WERI-Rb-1 (cell line): ENCODE measurements around the gene SUDS3.

Experiments
- DNase-seq: peaks from one replicate; pipeline ENCODE4 v3.0.0-alpha.2; 2020
- H3K27ac ChIP-seq: fragments of 250-450 bp; sonication (Bioruptor Pico); 2 replicates; pipeline ENCODE4 v1.5.1; 2020; ENCODE audit warnings: mild to moderate bottlenecking, moderate library complexity
- H3K27me3 ChIP-seq: fragments of 250-450 bp; sonication (Bioruptor Pico); 2 replicates; pipeline ENCODE4 v1.5.1; 2021; ENCODE audit warnings: mild to moderate bottlenecking, low read depth, moderate library complexity; ENCODE audit not compliant: insufficient read depth, severe bottlenecking
- H3K36me3 ChIP-seq: fragments of 250-450 bp; sonication (Bioruptor Pico); 2 replicates; pipeline ENCODE4 v1.5.1; 2020; ENCODE audit warnings: mild to moderate bottlenecking, moderate library complexity
- H3K4me3 ChIP-seq: 2 replicates; pipeline ENCODE4 v1.5.1; 2011; ENCODE audit warnings: low read depth, mild to moderate bottlenecking, control low read depth, low read length
- H3K9me3 ChIP-seq: fragments of 250-450 bp; sonication (Bioruptor Pico); 2 replicates; pipeline ENCODE4 v1.5.1; 2021; ENCODE audit warnings: mild to moderate bottlenecking, moderate library complexity; ENCODE audit not compliant: severe bottlenecking
- TF ChIP-seq, protein P1 (sequence below): IDR thresholded peaks from 2 replicates; pipeline ENCODE4 v1.5.1; 2011; ENCODE audit warnings: low read depth, mild to moderate bottlenecking, control low read depth, inconsistent platforms, low read length

The SUDS3 gene

DNA sequence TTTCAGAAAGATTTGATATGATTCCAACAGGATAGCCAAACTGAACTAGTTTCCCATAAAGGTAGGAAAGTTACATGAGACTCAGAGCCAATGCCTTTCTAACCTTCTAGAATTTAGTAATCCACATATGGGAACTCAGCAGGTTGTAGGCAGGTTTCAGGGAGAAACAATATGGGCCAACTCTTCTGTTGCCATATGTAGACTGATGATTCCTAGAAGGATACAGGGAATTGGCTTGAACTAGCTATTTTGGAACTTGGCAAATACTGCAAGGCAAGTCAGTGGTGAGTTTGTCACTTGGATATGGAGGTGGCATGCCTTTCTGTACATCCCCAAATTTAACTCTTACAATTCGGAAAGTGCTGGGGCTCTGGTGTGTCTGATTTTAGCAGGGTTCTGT lies 15.5 kb downstream of the SUDS3 start:
- no peak for DNase-seq
- no peak overlapping the region for H3K4me3 ChIP-seq
- peaks cover 67% of the 10 kb centered on the region for H3K36me3 ChIP-seq
- TF ChIP-seq, protein P1, sequence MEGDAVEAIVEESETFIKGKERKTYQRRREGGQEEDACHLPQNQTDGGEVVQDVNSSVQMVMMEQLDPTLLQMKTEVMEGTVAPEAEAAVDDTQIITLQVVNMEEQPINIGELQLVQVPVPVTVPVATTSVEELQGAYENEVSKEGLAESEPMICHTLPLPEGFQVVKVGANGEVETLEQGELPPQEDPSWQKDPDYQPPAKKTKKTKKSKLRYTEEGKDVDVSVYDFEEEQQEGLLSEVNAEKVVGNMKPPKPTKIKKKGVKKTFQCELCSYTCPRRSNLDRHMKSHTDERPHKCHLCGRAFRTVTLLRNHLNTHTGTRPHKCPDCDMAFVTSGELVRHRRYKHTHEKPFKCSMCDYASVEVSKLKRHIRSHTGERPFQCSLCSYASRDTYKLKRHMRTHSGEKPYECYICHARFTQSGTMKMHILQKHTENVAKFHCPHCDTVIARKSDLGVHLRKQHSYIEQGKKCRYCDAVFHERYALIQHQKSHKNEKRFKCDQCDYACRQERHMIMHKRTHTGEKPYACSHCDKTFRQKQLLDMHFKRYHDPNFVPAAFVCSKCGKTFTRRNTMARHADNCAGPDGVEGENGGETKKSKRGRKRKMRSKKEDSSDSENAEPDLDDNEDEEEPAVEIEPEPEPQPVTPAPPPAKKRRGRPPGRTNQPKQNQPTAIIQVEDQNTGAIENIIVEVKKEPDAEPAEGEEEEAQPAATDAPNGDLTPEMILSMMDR, result no peak
- H3K27me3 ChIP-seq, result no peaks in the 10 kb centered on the region
- no peaks in the 10 kb centered on the region for H3K9me3 ChIP-seq
- no peak overlapping the region for H3K27ac ChIP-seq

DNA sequence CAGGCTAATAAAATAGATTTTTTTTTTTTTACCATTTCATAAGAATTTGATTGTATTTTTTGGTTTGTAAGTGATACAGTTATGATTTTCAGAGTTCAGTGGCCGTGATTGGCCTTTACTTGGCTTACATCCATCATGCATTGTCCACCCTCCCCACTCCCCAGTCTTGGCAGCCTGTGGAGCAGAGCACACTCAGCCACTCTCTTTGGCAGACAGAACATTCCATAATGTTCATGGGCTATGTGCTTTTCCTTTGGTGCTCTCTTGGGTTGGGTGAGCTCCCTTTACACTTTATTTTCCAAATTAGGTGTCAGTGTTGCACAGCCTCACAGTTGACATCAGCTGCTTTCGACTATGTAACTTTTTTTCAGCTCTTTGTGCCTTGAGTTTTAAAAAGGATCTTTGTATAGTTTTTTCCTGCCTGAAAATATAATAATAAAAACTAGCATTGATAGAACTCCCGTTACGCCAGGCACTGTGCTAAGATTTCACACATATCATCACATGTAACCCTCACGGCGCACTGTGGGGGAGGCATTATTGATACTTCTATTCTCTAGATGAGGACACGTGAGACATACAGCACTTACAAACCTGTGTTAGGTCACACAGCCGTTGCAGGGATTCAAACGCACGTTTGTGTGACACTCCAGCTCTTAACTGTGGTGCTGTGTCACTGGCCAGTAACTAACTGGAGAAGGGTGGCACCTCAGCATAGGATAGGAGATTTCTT lies 21.5 kb downstream of the SUDS3 start:
- Histone ChIP-seq H3K27me3 (no peaks in the 10 kb centered on the region), H3K4me3 (no peak overlapping the region), H3K27ac (no peak overlapping the region), H3K9me3 (no peaks in the 10 kb centered on the region), H3K36me3 (peaks cover 62% of the 10 kb centered on the region)
- no peak for DNase-seq
- TF ChIP-seq, protein P1, result no peak

DNA sequence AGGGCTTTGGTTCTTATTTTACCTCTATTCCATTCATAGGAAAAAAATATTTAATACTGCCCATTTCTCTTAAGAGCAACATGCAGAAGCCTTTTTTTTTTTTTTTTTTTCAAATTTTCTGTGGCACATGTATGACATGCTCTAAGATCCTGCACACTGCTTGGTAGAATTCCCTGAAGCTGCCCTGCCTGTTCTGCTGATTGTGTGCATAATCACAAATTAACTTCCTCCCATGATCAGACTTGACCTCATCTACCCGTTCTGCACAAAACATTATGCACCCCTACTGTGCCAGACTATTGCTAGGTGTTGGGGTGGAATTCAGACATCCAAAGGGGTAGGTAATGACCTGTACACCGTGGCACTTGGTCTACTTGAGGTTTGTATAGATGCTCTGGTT lies 22.2 kb downstream of the SUDS3 start:
- TF ChIP-seq, protein P1, result no peak

DNA sequence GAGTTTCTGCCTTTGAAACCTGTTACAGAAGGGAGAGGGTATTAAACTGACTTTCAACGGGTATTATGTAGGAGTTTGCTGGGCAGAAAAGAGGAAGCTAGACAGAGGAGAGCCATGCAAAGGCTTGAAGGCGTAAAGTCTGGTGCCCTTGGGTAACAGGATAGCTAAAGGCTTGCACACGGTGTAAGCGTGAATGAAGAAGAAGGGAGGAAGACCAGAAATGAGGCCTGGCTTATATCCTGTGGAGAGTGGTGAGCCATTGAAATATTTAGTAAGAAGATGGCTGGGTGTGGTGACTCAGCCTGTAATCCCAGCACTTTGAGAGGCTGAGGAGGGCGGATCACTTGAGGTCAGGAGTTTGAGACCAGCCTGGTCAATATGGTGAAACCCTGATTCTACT lies 22.6 kb downstream of the SUDS3 start:
- TF ChIP-seq, protein P1, result no peak
- Histone ChIP-seq H3K27ac (no peak overlapping the region), H3K36me3 (peaks cover 64% of the 10 kb centered on the region), H3K4me3 (no peak overlapping the region), H3K27me3 (no peaks in the 10 kb centered on the region), H3K9me3 (no peaks in the 10 kb centered on the region)
- DNase-seq, result no peak

More for the DNA sequence above, 22.2 kb downstream of the SUDS3 start:
- Histone ChIP-seq H3K27me3 (no peaks in the 10 kb centered on the region), H3K9me3 (no peaks in the 10 kb centered on the region), H3K27ac (no peak overlapping the region), H3K36me3 (peaks cover 63% of the 10 kb centered on the region), H3K4me3 (no peak overlapping the region)
- DNase-seq, result no peak

DNA sequence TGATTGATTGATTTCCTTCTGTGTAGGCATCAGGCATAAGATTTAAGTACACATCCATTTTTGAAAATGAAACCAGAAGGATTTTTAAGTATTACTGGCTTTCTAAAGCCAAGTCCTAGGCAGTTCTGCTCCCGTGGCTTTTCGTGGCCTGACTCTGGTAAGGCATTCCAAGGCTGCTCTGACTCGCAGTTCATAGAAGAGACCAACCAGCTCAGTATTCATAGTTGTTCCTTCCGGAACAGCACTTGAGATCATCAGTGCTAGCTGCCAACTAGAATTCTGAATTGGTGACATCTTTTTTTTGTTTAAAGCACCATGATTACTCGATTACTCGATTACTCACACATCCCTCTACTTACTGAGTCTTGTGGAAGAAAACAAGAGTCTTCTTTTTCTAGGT lies 25.9 kb downstream of the SUDS3 start:
- H3K36me3 ChIP-seq, result peaks cover 48% of the 10 kb centered on the region

More for the DNA sequence above, 25.9 kb downstream of the SUDS3 start:
- H3K27ac ChIP-seq, result no peak overlapping the region
- H3K4me3 ChIP-seq, result no peak overlapping the region
- TF ChIP-seq, protein P1, result no peak
- no peaks in the 10 kb centered on the region for H3K27me3 ChIP-seq
- no peaks in the 10 kb centered on the region for H3K9me3 ChIP-seq
- DNase-seq, result no peak
